GM18508 (cell line): ENCODE results near the gene MYO1D.

Source experiments
- ATAC-seq: cut with Tn5 transposase; IDR thresholded peaks from one replicate; pipeline ENCODE4 v1.9.1; 2021; ENCODE audit warnings: moderate number of reproducible peaks; ENCODE audit not compliant: insufficient read depth, unreplicated experiment

The MYO1D gene

DNA sequence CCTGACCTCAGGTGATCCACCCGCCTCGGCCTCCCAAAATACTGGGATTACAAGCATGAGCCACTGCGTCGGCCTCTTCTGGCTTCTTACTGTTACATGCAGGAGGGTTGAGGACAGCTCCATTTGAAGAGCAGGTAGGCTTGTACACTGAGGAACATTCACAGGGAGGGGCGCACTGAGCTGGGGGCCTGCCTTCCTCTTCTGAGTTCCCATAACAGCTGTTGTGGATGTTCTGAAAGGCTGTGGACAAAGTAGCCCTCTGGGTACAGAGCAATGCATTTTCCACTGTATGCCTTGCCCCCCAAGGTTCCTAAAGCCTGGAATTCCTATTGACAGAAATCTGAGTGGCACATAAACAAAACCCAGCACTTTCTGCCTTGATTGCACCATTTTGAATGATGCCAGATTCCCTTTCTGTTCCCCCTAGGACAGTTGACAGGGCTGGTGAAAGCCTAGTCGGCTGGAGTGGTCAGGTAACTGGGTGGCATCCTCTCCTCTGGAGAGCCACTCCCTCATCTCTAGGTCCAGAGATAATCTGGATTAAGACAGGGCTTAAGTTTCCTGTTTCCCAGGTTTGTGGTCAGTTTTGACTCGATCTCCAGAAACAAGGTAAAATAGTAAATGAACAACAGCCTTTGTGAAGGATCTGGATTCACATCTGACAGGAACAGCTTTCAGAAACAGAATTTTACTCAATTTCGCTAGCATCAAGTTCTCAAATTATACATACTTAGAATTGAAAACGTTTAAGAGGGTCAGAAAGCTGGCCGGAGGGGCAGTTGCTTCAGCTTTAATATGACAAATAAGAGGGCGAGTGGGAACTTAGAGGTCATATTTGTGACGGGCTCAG is 391.4 kb downstream of the MYO1D start:
- no peak for ATAC-seq

DNA sequence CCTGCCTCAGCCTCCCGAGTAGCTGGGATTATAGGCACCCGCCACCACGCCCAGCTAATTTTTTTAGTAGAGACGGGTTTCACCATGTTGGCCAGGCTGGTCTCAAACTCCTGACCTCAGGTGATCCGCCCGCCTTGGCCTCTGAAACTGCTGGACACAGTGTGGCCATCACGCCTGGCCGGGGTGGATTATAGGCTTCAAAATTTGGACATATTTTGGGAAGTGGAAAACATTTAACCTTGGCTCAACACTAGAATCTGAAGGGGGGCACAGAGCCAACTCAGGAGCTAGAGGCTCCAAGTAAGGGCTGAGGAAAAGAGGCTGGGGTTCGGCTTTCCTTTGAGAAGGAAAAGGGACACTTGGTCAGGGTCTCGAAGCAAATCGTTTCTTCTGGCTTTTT is 392.3 kb downstream of the MYO1D start:
- no peak for ATAC-seq

DNA sequence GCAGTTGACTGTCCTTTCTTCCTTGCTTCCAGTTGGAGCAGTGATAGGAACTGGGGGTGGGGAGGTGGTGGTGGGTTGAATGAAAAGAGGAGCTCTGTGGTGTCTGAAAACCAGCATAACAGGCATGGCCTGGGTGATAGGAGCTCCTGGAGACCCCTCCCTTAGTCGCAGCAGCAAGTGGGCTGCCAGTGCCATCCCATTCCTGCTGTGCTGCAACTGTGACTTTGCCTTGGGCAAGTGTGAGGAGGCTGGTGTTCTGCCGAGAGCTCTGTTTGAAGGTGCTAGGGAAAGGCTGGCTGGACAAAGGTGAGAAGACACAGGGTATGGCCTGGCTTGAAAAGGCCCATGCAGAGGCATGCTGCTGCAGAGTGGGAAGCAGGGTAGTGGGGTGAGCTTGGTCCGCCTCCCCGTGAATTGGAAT is 392.9 kb downstream of the MYO1D start:
- no peak for ATAC-seq

DNA sequence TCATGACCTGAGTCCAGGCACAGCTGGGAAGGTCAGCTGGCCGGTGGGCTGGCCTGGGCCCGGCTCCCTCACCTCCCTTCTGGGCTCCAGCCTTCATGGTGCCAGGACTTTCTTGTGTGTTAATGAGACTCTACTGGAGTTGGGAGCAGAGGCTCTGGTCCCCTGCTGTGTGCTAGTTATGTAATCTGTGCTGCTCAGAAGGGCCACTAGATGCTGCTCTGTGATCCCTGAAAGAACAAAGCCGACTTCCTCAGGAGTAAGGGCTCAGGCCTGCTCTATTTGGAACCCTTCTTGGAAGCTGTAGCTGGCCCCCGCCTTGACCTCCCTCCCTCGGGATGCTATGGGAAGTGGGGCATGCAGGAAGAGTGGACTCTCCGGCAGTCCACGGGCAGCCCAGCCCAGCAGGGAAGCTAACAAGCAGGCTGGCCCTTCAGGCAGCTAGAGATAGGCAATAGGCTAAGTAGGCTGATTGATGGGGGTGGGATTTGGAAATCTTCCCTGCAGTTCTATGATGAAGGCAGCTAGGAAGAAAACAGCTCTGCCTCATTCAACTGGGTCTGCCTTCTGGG is 393.4 kb downstream of the MYO1D start:
- no peak for ATAC-seq

DNA sequence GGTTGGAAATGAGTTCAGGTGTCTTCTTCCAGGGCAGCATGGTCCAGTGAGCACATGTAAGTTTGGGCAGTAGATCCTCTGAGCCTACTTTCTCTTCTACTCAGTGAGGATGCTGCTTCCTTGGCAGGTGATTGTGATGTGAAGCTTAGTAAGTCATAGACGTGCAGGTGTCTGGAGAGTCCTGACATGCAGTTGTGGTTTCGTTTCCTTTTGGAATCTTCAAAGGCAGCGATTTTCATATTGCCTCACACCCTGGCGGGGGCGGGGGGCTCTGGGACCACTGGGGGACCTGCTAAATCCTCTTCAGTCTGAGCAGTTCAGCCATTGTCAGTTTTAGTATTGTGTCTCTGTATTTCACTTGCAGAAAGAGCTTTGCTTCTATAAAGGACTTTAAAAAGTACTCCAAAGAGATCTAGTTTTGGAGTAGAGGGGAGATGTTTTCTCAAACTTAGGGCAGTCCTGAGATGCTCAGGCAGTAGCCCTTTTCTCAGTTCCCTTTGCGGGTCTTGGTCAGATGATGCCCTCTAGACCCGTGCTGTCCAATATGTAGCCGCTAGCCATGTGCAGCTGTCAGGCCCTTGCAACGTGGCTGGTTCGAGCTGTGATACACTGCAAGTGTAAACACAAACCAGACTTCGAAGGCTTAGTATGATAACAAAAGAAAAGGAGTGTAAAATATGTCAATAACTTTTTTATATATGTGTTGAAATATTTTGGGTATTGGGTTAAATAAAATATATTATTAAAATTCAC is 394.2 kb downstream of the MYO1D start:
- ATAC-seq = no peak

DNA sequence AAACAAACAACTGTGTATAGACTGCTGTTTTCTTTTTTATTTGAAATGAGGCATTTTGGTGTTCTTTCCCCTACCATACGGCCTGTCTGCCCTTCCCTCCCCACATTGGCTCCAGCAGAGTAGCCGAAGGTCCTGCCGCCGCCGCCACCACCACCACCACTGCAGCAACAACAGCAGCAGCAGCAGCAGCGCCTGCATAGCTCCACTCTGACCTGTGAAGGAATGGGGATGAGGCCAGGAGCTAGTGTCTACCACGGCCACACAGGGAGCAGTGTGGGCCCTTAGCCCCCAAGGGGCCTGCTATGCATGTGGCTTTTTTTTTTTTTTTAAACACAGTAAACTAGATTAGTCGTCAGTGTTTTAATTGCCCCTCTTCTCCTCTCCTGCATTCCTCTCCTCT is 395.7 kb downstream of the MYO1D start:
- ATAC-seq = no peak

DNA sequence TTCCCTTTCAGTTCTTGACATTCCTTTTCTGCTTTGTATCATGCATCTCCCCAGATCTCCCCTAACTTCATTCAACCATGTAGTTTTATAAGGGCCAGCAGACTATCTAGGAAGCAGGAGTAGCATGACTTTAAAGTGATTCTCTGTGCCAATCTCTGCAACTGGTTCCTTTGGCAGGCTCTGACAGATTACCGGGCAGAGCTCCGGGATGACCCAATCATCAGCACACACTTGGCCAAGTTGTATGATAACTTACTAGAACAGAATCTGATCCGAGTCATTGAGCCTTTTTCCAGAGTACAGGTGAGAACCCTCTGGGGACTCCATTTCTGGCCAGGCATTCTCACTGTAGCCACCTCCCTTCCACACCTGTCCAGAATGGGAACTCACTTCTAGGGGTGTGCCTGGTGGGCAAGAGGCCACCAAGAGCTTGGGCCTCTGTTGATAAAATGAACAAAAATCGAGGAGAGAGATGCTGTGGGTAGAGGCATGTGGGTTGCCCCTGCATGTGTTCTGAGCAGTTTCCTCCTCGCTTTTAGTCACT is 397.8 kb downstream of the MYO1D start:
- no peak for ATAC-seq

DNA sequence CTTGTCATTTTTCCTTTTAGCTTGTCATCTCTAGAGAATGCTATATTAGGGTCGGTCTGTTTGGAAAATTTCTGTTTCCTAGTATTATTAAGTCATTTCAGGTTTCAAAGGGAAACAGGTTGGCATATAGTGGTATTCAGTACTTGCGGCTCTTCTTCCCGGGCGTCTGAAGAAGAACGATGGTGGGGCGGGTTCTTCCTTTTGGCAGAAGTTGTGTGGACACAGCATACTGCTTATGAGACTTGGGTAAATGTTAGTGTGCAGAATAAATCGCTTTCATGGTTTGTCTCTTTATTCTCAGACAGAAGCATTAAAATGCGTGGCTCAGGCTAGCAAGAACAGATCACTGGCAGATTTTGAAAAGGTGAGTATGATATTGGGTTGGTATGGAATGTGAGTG is 399.7 kb downstream of the MYO1D start:
- ATAC-seq = no peak

DNA sequence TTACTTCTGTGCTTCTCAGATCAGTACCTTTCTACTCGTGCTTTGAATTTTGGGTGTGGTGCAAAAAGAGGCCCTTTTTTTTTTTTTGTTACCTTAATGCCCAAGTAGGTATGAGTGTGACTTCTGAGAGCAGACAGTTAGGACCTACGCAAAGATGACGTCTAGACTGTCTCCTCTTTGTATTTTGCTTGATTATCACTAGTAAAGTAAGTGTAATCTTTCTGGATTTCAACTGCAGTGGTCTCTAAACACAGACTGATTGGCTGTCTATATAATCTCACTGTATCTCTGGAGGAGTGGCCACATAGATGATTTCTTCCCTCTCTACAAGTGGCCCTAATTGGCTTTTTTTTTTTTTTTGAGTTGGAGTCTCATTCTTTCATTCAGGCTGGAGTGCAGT is 401.7 kb downstream of the MYO1D start:
- no peak for ATAC-seq

DNA sequence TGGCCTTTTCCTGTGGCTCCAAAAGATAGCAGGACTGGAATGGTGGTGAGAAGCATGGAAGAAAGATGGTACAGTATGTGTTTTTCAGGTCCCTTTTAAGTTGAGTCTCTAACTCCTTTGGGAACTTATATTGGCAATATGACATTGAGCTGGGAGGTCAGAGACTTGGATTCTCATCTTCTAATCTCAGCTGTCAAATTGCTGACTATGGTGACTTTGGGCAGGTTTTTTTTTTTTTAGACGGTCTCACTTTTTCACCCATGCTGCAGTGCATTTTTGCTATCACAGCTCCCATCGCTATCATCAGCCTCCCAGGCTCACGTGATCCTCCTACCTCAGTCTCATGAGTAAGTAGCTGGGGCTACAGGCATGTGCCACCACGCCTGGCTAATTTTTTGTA is 405.3 kb downstream of the MYO1D start:
- no peak for ATAC-seq

DNA sequence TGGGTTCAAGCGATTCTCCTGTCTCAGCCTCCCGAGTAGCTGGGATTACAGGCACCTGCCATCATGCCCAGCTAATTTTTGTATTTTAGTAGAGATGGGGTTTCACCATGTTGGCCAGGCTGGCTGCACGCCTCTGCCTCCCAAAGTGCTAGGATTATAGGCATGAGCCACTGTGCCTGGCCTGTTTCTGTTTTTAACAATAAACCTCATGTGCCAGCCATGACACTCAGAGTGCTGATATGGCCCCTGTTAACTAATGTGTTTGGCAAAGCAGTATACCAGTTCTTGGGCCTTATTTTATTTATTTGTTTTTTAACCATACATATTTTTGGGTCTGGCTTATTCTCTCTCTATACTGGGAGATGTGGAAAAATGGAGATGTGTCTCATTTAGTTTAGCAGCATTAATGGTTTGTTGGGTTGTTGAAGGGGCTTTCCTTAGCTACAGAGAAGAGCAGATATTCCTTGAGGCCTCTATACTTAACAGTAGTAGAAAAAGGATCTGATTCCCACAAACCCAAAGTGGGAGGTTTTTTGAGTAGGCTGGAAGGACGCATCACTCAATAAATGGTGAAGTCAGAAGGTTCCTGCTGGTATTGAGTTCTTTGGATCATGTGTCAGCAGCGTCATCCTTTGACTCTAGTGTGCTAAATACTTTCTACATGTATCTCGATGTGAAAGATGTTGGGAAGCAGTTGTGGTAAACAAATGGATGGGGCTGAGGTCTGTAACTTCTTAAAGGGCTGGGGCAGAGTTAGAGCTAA is 406.3 kb downstream of the MYO1D start:
- no peak for ATAC-seq

DNA sequence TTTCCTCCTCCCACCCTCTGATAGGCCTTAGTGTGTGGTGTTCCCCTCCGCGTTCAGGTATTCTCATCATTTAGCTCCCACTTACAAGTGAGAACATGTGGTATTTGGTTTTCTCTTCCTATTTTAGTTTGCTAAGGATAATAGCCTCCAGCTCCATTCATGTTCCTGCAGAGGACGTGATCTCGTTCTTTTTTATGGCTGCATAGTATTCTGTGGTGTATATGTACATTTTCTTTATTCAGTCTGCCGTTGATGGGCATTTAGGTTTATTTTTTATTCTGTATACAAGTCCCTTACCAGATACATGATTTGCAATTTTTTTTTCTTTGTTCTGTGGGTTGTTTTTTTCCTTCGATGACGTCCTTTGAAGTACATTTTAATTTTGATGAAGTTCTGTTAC is 409.0 kb downstream of the MYO1D start:
- ATAC-seq = no peak

DNA sequence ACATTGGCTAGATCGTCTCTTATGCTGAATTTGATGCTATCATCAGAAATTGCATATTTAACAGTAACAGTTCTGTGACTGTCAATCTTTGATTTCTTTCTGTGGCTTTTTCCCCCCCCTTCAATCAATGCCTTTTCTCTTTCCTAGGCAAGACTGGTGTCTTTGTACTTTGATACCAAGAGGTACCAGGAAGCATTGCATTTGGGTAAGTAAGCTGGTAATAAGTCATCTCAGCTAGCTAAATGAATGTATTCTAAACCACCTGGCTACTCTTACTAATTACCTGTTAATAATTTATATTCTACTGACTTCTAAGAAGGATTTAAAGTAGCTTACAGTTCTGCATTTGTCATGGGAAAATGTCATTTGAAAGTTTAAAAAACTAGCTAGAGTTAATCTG is 412.6 kb downstream of the MYO1D start:
- no peak for ATAC-seq

DNA sequence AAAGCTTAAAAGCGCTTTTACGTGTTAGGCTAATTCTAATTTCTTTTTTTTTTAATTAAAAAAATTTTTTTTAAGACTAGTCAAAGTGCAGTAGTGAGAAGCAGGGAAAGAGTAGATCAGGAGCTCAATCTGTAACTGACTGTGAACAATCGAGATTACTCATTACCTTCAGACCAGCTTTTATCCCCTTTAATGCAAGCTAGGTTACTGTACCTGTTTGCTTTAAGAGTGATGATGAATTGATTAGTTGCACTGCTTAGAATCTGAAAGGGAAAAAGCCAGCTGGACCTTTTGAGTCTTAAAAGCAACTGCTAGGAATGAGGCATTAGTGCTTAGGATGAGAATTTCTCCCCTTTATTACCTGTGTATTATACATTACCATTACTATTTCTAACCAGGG is 413.6 kb downstream of the MYO1D start:
- ATAC-seq = no peak

DNA sequence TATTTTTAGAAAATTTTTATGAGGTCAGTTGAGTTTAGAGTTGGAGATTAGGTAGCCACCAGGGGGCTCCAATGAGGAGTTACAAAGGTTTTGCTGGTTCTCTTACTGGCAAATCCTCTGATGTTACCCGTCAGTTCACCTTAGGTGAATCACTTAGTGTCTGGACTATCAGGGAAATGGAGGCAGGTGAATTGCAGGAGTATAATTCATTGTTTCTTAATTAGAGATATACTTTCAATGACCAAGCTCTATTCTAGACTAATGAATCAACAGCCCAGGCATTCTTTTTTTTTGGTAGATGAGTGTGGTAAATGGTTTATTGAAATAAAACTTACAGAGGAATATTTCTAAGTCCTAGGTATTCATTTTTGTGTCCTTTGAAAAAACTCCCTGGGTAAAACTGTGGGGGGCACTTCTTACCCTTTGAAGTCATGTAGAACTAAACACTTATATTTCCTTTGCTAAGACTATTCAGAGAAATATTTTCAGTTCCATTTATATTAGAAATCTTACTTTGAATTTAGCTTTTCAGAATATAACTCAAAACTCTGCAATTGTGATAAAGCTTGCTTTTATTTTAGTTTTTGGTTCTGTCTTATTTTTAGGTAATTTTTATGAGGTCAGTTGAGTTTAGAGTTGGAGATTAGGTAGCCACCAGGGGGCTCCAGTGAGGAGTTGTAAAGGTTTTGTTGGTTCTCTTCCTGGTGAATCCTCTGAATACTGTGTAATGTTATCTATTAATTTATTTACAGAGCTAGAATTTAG is 414.9 kb downstream of the MYO1D start:
- ATAC-seq = no peak

DNA sequence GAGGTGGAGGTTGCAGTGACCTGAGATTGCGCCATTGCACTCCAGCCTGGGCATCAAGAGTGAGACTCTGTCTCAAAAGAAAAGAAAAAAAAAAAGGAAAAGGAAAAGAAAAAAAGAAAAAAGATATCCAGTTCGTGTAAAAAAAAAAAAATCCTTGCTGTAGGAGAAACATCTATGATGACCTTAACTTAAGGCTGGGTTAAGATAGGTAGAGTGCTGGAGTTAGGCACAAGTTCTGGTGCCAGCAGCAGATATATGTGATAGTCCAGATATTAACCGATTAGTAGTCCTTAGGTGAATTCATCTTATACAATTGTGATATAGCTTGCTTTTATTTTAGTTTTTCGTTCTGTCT is 415.4 kb downstream of the MYO1D start:
- no peak for ATAC-seq

DNA sequence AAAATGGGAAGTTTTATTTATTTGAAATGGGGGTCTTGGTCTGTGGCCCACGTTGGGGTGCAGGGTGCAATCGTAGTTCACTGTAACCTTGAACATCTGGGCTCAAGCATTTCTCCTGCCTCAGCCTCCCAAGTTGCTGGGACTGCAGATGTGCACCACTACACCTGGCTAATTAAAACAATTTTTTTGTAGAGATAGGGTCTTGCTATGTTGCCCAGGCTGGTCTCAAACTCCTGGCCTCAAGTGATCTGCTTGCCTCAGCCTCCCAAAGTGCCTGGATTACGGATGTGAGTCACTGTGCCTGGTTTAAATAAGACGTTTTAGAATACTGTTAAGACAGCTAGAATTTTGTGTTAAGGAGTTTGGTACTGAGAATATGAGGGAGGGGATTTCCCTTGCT is 416.9 kb downstream of the MYO1D start:
- ATAC-seq = no peak

DNA sequence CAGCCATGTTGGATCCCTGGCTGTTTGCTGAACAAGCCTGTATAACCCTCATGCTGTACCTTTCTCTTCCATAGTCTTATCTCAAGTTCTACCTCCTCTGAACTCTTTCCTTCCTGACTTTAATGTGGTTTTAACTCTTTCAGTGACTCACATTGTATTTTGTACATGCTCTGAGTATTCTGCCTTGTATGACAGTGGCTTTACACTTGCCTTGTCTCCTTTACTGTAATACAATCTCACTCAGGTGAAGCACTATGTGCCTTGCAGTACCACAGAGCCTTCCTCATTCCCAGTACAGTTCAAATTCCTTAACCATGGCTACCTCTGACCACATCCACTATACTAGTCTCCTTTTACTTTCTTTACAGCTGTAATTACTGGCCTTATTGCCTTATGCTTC is 418.6 kb downstream of the MYO1D start:
- no peak for ATAC-seq

DNA sequence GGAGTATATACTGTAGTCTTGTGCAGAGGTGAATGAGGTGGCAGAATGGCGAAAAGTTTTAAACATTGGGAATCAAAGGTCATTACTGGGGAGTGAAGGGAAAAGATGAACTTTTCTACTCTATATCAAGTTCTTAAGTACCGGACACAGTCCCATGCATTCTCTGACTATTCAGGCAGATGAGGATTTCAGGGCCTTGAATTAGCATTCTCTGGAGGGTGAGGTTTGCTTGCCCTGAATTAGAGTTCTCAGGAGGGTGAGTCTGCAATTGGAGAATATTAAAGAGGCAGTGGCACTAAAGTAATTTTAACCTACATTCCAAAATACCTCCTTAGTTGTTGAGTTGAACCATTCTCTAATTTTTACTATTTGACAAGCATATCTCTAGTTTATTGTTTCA is 423.6 kb downstream of the MYO1D start:
- no peak for ATAC-seq

DNA sequence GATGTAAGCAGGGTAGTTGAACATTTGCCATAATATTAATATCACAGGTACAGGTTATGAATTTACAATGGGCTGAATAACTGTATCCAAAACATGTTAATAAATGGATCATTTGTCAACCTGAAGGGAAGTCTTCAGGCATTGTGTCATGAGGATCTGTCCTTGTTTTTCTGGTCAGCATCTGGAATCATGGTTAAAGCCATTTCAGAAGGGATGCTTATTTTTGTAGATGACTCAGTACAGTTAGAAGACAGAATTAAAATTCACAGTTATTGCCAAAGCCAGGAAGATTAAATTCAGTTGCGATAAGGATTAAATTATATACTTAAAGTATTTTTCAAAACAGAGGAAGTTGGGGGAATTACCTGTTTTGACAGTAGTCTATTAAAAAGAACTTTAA is 424.6 kb downstream of the MYO1D start:
- no peak for ATAC-seq
